Subcutaneous abdominal adipose tissue (tissue), 5 donors: ENCODE measurements around the gene ZNF567.

Experiments
- H3K27ac ChIP-seq: one replicate; pipeline ENCODE4 v1.7.0; 2013; ENCODE audit warnings: low read depth, mild to moderate bottlenecking, inconsistent platforms, low read length, moderate library complexity
- H3K27me3 ChIP-seq, 5 donors: one replicate each; pipeline ENCODE4 v1.7.0; 2013; ENCODE audit warnings: low read length in 5 of 5, inconsistent platforms in 1 of 5; ENCODE audit not compliant: control insufficient read depth in 5 of 5, insufficient read depth in 4 of 5
- H3K36me3 ChIP-seq, 5 donors: one replicate each; pipeline ENCODE4 v1.7.0; 2013; ENCODE audit warnings: low read length in 5 of 5; ENCODE audit not compliant: control insufficient read depth in 5 of 5, insufficient read depth in 5 of 5
- H3K4me1 ChIP-seq, 5 donors: one replicate each; pipeline ENCODE4 v1.7.0; 2013; ENCODE audit warnings: low read length in 5 of 5, mild to moderate bottlenecking in 3 of 5, moderate library complexity in 1 of 5; ENCODE audit not compliant: control insufficient read depth in 5 of 5, insufficient read depth in 5 of 5
- H3K4me3 ChIP-seq, 5 donors: one replicate each; pipeline ENCODE4 v1.7.0; 2013; ENCODE audit warnings: low read length in 5 of 5, low read depth in 1 of 5
- H3K9ac ChIP-seq, 5 donors: one replicate each; pipeline ENCODE4 v1.7.0; 2013; ENCODE audit warnings: low read length in 5 of 5, mild to moderate bottlenecking in 4 of 5, moderate library complexity in 3 of 5
- H3K9me3 ChIP-seq, 5 donors: one replicate each; pipeline ENCODE4 v1.7.0; 2013; ENCODE audit warnings: low read length in 5 of 5; ENCODE audit not compliant: control insufficient read depth in 5 of 5
- donor health status: healthy.
- donor health status: healthy.
- donor health status: healthy.
- donor health status: healthy.
- donor health status: healthy.

Gene ZNF567

DNA sequence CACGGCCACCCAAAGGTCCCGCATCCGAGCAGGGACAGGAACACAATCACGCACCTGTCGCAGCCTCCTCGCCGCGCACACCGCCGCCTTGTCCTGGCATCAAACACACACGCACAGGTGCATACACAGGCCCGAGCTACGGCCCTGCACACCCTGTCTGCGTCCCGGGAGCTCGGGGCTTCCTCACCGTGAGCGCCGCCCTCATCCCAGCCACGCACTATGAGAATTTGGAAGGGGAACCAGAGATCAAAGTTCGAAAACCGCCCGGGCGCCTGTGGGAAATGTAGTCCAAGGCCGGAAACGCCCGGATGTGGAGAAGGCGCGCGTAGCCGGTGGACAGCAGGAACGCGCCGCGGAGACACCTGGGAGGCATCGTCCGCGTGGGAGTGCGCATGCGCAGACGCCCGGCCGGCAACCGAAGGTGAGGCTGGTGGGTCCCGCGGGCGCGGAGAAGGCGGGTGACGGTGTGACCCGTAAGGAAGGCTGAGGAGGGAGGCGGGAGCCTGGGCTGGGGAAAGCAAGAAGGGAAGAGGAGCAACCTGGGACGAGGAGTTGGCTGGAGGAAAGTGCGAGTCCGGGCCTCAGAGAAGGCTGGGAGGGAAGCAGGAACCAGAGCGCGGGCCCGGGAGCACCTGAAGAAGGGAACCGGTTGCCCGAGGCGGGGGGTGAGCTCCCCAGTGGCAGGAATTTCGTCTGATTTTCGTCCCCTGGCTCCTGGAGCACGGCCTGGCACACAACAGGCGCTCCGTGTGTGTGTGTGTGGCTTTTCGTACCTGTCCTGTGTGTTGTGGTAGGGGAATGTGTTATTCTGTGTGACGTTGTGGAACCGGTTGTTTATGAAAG is at the start of gene ZNF567:
Gene ZNF567 (plus strand): TSS at position 399 of the 843 bp plus-strand sequence. CDS start 7,256 bp downstream, outside the sequence.
- peaks cover 20 to 33% (median 30%) of the 10 kb centered on the region in 5 donors for H3K36me3 ChIP-seq
- H3K9ac ChIP-seq, result peak within 1 kb of the TSS; percentile 71 to 95 (median 83)
- H3K27ac ChIP-seq, result peak within 1 kb of the TSS; percentile 60
- H3K9me3 ChIP-seq, result peaks cover 0 to 15% (median 9%) of the 10 kb centered on the region in 5 donors
- peaks cover 8 to 22% (median 20%) of the 10 kb centered on the region in 5 donors for H3K4me1 ChIP-seq
- H3K27me3 ChIP-seq, result no peaks in the 10 kb centered on the region
- H3K4me3 ChIP-seq, result peak within 1 kb of the TSS; percentile 93 to 100 (median 95)

DNA sequence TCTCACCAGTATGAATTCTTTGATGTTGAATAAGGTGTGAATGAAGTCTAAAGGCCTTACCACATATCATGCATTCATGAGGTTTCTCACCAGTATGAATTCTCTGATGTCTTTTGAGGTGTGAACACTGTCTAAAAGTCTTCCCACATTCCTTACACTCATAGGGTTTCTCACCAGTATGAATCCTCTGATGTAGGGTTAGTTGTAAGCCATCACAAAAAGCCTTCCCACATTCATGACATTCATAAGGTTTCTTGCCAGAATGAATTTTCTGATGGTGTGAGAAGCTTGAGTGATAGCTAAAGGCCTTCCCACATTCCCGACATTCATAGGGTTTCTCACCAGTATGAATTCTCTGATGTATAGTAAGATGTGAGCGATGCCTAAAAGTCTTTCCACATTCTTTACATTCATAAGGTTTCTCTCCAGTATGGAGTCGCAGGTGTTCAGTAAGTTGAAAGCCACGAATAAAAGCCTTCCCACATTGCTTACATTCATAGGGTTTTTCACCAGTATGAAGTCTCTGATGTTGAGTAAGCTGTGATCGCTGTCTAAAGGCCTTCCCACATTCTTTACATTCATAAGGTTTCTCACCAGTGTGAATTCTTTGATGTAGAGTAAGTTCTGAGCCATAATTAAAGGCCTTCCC is 48.4 kb upstream of the ZNF567 start:
- no peak overlapping the region for H3K27ac ChIP-seq
- H3K9me3 ChIP-seq, result peaks cover 69 to 100% (median 95%) of the 10 kb centered on the region in 5 donors
- peaks cover 0 to 5% (median 0%) of the 10 kb centered on the region in 5 donors for H3K4me1 ChIP-seq
- H3K27me3 ChIP-seq, result no peaks in the 10 kb centered on the region
- no peak overlapping the region for H3K9ac ChIP-seq
- peak overlapping the region; percentile 22 to 65 (median 28) for H3K4me3 ChIP-seq
- H3K36me3 ChIP-seq, result peaks cover 20 to 40% (median 27%) of the 10 kb centered on the region in 5 donors

DNA sequence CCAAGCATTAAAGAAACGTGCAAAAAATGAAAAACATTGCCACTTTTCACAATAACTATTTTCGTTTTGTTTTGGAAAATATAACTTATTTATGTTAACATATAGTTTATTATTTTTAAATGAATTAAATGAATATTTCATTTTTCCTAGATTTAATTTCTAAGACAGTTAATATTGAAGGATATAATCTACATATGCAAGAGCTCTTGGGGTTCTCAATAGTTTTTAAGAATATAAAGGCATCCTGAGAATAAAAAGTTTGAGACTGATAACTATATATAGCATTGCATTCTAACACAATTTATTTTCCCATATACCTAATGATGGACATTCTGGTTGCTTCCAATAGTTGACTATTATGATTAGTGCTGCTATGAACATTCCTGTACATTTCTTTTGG is 40.7 kb upstream of the ZNF567 start:
- no peaks in the 10 kb centered on the region for H3K27me3 ChIP-seq
- peaks cover 43 to 88% (median 74%) of the 10 kb centered on the region in 5 donors for H3K9me3 ChIP-seq
- H3K4me3 ChIP-seq, result peak overlapping the region in 4 of 5 donors; percentile 10 to 31 (median 16)
- H3K27ac ChIP-seq, result no peak overlapping the region
- peaks cover 32 to 55% (median 42%) of the 10 kb centered on the region in 5 donors for H3K36me3 ChIP-seq
- no peaks in the 10 kb centered on the region for H3K4me1 ChIP-seq
- no peak overlapping the region for H3K9ac ChIP-seq

DNA sequence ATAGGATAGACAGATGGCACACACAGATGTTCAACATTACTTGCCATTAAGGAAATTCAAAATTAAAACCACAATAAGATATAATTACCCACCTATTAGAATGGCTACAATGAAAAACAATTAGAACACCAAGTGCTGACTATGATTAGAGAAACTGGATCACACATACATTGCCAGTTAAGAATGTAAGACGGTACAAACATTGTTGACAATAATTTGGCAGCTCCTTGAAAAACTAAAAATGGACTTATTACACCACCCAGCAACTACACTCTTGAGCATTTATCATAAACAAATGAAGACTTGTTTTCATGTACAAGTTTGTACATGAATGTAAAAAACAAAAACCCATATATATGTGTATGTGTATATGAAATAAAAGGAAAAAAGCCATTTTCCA is 34.5 kb upstream of the ZNF567 start:
- H3K27me3 ChIP-seq, result no peaks in the 10 kb centered on the region
- no peak overlapping the region for H3K27ac ChIP-seq
- H3K4me1 ChIP-seq, result no peaks in the 10 kb centered on the region
- peak overlapping the region in 3 of 5 donors; percentile 6 to 47 (median 16) for H3K4me3 ChIP-seq
- peaks cover 35 to 76% (median 68%) of the 10 kb centered on the region in 5 donors for H3K9me3 ChIP-seq
- H3K36me3 ChIP-seq, result peaks cover 55 to 74% (median 59%) of the 10 kb centered on the region in 5 donors
- no peak overlapping the region for H3K9ac ChIP-seq

DNA sequence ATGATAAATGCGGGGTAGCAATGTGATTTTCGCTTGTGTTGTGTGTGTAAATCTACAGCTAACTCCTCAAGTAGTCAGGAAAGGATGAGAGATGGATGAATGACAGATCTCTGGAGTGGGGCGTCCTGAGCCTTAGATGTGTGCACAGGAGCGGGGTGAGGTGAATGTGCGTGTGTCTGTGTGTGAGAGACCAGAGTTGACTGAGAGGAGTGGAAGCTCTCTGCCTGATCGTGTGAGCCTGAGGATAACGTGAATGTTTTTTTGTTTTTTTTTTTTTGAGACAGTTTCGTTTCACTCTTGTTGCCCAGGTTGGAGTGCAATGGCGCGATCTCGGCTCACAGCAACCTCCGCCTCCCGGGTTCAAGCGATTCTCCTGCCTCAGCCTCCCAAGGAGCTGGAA is 21.6 kb upstream of the ZNF567 start:
- Histone ChIP-seq H3K9ac (peak overlapping the region in 1 of 5 donors; percentile 87), H3K9me3 (peaks cover 8 to 52% (median 26%) of the 10 kb centered on the region in 5 donors), H3K27me3 (no peaks in the 10 kb centered on the region), H3K36me3 (peaks cover 2 to 9% (median 5%) of the 10 kb centered on the region in 5 donors), H3K4me1 (peaks cover 0 to 16% (median 11%) of the 10 kb centered on the region in 5 donors), H3K27ac (no peak overlapping the region), H3K4me3 (peak overlapping the region; percentile 79 to 98 (median 86))

DNA sequence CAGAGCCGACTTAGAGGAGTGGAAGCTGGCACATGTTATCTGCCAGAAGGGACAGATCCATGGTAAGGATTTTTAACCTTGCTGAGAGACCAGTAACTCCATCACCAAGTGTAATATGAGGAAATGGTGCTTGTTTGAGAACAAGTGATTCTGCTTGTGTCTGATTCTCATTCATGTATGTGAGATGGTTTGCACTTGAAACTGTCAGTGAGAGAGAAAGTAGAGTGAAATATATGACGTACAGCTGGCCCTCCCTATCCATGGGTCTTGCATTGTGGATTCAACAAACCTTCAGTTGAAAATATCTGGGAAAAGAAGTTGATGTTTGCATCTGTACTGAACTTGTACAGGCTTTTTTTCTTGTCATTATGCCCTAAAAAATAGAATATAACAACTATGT is 18.8 kb upstream of the ZNF567 start:
- H3K9me3 ChIP-seq, result peaks cover 17 to 56% (median 47%) of the 10 kb centered on the region in 5 donors
- peaks cover 0 to 16% (median 11%) of the 10 kb centered on the region in 5 donors for H3K4me1 ChIP-seq
- peaks cover 12 to 20% (median 13%) of the 10 kb centered on the region in 5 donors for H3K36me3 ChIP-seq
- no peak overlapping the region for H3K27ac ChIP-seq
- no peaks in the 10 kb centered on the region for H3K27me3 ChIP-seq
- H3K9ac ChIP-seq, result no peak overlapping the region
- H3K4me3 ChIP-seq, result peak overlapping the region in 4 of 5 donors; percentile 1 to 40 (median 34)

DNA sequence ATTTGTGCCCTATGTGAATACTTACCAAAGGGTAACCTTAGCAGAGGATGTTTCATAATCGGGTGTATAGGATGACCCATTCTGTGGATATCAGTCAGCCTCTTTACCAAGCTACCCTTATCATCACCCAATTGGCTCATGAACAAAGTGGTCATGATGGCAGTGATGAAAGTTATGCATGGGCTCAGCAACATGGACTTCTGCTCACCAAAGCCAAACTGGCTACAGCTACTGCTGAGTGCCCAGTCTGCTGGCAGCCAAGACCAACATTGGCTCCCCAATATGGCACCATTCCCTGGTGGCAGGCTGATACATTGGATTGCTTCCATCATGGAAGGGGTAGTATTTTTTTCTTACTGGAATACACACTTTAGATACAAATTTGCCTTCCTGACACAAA is 15.0 kb upstream of the ZNF567 start:
- H3K36me3 ChIP-seq, result peaks cover 10 to 15% (median 13%) of the 10 kb centered on the region in 5 donors

DNA sequence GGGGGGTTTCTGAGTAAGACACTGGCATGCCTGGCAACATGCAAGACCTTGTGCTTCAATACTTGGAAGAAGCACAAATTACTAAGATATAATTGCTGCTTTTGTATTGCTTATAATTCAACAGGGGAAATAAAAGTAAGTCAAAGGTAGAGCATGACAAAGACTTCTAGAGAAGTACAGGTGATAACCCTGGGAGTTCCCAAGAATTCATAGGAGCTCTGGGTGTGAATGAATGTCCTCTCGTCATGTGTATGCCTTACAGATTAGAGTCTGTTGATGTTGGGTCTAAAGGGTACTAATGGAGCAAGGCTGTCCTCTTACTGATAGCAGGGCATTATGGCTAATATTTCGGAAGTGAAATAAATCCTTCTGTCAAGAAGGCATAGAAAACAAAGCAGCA is 13.2 kb upstream of the ZNF567 start:
- Histone ChIP-seq H3K36me3 (peaks cover 12 to 24% (median 17%) of the 10 kb centered on the region in 5 donors), H3K9ac (no peak overlapping the region), H3K27ac (no peak overlapping the region), H3K4me1 (no peaks in the 10 kb centered on the region), H3K9me3 (peaks cover 13 to 49% (median 39%) of the 10 kb centered on the region in 5 donors), H3K27me3 (no peaks in the 10 kb centered on the region), H3K4me3 (peak overlapping the region in 1 of 5 donors; percentile 27)

More for the DNA sequence above, 15.0 kb upstream of the ZNF567 start:
- Histone ChIP-seq H3K27ac (no peak overlapping the region), H3K4me3 (peak overlapping the region in 3 of 5 donors; percentile 0 to 34 (median 19)), H3K9ac (no peak overlapping the region), H3K4me1 (peaks cover 0 to 5% (median 0%) of the 10 kb centered on the region in 5 donors), H3K9me3 (peaks cover 15 to 53% (median 46%) of the 10 kb centered on the region in 5 donors), H3K27me3 (no peaks in the 10 kb centered on the region)

DNA sequence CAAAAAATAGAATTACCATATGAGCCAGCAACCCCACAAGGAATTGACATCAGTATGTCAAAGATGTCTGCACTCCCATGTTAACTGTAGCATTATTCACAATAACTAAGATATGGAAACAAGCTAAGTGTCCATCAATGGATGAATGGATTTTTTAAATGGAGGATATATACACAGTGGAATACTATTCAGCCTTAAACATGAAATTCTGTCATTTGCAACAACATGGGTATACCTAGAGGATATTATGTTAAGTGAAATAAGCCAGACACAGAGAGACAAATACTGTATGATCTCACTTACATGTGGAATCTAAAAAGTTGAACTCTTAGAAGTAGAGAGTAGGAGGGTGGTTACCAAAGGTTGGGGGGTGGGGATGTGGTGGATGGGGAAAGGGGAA is 8.0 kb upstream of the ZNF567 start:
- Histone ChIP-seq H3K36me3 (peaks cover 10 to 28% (median 17%) of the 10 kb centered on the region in 5 donors), H3K9ac (no peak overlapping the region), H3K9me3 (peaks cover 5 to 28% (median 16%) of the 10 kb centered on the region in 5 donors), H3K4me3 (peak overlapping the region in 1 of 5 donors; percentile 22), H3K4me1 (no peaks in the 10 kb centered on the region), H3K27me3 (no peaks in the 10 kb centered on the region), H3K27ac (no peak overlapping the region)
